SKM-1 (cell line): ENCODE results near the gene ADIPOR2.
"Not testable (repeated sequence)": the region's sequence is repeated elsewhere in the genome, so short reads cannot be mapped to it uniquely, and the experiment has no call there.

Experiments used
- DNase-seq: peaks from one replicate; lab custom pipeline; 2025; ENCODE audit not compliant: unreplicated experiment; lab: John Stamatoyannopoulos, UW

ADIPOR2 gene

GRCh38 chr12:1703771-1704722 is 13.2 kb downstream of the ADIPOR2 start:
- DNase-seq: no peak

DNA sequence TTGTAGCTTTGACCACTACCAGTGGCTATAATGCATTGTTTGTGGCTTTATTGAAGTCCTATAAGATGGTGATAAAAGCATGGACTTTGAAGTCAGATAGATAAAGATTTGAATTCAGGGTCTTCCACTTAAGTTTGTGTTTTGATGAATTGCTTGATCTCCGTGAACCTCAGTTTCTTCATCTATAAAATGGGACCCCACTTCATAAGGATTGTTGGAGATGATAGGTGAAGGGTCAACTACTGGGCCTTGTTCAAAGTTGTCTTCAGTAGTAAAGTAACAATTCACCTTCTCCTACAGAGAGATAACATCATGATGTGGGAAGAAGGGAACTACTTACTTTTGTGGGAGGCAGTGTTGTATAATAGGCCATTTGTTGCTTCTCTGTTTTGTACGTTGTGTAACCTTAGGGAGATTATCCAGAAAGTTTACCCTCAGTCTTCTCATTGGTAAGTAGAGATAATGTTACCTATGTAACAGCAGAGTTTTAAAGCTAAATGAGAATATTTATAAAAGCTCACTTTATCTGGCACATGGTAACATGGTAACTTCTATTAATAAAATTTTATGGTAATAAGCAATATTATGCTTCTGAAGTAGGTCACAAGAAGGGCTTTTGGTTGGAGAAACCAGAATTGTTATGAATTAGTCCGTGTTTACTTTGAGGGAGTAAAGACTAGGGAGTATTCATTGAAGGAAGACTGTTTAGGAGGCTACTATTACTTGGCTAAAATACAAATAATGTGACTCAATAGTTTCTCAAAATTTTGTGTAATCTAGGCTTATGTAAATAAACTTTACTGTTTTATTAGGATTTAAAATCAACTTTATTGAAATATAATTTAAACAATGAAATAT is 15.1 kb downstream of the ADIPOR2 start:
- no peak for DNase-seq

GRCh38 chr12:1706632-1706980 is 15.7 kb downstream of the ADIPOR2 start:
- DNase-seq: no peak

GRCh38 chr12:1707051-1707450 is 16.2 kb downstream of the ADIPOR2 start:
- DNase-seq: no peak

- DNase-seq: not testable (repeated sequence)
Observed at GRCh38 chr12:1709968-1710367, 19.1 kb downstream of the ADIPOR2 start.

- not testable (repeated sequence) for DNase-seq
Observed at GRCh38 chr12:1710870-1711269, 20.0 kb downstream of the ADIPOR2 start.

DNA sequence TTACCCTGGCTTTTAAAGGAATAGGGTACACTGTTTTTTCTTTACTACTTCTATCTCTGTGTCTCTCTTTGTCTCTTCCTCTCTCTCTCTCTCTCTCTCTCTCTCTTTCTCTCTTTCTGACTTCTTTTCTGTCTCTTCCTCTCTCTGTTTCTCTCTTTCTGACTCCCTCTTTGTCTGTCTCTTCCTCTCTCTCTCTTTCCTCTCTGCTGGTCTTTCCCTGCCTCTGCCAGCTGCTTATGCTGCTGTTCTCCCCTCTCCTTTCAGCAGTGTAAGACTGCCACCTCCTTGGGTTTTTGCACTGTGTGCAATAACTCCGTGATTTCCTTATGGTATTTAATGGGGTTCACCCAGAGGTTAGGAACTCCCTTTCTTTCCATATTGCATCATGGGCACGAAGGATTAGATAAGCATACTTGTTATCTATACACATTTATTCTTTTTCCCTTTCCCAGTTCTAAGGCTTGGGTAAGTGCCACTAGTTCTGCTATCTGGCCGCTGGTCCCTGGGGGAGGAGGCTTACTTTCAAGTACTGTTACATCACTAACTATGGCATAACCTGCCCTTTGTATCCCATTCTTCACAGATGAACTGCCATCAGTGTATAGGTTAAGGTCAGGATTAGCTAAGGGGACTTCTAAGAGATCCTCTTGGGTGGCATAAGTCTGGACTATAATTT is 20.8 kb downstream of the ADIPOR2 start:
- DNase-seq: not testable (repeated sequence)

DNA sequence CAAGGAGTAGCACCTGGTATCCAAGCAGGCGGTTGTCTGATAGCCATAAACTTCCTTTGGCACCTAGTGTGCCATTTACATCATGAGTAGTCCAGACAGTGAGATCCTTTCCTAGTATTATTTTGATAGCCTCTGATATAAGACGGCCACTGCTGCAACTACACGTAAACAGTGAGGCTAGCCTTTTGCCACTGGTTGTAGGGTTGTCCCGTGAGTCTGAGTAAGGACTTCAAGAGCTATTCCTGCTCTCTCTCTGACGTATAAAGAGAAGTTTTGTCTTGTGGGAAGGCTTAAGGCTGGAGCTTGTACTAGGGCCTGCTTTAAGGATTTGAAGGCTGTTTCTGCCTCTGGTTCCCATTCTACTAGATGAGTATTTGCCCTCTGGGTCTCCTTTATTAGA is 21.4 kb downstream of the ADIPOR2 start:
- not testable (repeated sequence) for DNase-seq

DNA sequence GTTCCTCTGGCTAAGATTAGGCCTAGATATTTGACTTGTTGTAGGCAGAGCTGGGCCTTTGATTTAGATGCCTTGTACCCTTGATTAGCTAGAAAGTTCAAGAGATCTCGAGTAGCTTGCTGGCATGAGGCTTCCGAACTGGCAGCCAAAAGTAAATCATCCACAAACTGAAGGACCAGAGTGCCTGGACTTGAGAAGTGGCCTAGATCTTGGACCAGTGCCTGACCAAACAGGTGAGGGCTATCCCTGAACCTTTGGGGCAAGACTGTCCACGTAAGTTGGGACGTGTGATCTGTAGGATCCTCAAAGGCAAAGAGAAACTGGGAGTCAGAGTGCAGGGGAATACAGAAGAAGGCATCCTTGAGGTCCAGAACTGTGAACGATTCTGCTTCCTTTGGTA is 22.0 kb downstream of the ADIPOR2 start:
- DNase-seq: not testable (repeated sequence)

DNA sequence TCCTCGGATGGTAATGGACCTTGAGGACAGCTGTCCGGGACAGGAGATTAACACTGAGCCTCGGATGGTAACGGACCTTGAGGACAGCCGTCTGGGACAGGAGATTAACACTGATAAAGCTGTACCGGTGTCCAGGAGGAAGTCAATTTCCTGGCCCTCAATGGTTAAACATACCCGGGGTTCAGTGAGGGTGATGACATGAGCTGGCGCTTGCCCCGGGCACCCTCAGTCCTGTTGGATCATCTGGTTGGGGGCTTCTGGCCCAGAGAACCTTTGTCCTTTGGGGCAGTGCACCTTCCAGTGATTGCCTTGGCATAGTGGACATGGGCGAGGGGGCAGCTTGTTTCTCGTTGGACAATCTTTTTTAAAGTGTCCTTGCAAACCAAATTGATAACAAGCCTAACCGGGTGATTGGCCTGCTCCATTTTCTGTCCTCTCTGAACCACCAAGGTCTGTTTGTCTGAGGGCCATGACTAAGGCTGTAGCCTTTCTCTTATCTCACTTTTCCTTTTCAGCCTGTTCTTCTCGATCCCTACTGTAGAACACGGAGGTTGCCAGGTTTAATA is 23.0 kb downstream of the ADIPOR2 start:
- DNase-seq: not testable (repeated sequence)

- not testable (repeated sequence) for DNase-seq
Observed at GRCh38 chr12:1715459-1715858, 24.6 kb downstream of the ADIPOR2 start.

DNA sequence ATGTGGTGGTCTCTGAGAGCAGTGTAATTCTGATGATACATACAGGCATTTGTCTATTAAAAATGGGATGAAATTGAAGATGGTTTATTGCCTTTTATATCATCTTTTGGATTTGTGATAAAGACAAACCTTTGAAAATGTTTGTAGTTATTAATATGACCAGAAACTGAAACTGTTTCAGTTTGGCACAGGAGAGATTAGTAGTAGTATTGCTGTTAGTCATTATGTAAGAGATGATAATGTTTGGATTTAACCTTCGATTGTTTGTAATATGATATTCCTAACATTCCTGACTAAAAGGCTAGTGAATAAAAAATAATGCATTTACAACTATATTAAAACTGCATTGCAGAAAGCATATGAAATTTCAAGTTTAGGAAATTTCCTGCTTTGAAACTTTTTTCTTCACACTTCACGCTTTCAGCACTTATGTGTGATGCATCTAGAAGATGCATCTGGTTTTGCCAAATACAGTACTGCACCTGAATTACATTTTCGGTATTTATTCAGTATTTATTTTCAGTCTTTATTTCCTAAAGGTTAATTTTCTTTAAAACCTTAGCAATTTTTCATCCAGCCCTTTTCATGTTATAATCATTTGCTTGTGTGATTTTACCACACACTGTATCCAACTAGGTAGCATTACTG is 25.5 kb downstream of the ADIPOR2 start:
- no peak for DNase-seq

- no peak for DNase-seq
Observed at GRCh38 chr12:1716911-1717310, 26.0 kb downstream of the ADIPOR2 start.

DNA sequence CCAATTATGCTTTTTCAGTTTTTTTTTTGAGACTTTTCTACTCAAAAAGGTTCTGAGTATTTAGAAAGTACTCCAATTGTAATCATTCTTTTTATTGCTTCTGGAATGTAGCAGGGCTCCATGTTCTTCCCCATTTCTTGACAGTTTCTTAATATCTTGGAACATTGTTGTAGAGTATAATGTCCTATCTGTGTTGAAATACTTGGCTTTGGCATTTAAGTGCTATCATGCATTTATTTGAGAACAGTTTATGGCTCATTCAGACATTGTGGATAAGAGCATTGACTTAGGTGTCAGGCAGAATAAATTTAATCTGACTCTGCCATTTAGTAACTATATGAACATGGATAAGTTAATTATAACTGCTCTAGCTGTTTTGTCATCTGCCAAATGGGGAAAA is 28.3 kb downstream of the ADIPOR2 start:
- DNase-seq: no peak

- DNase-seq: no peak
Observed at GRCh38 chr12:1720494-1720893, 29.6 kb downstream of the ADIPOR2 start.

DNA sequence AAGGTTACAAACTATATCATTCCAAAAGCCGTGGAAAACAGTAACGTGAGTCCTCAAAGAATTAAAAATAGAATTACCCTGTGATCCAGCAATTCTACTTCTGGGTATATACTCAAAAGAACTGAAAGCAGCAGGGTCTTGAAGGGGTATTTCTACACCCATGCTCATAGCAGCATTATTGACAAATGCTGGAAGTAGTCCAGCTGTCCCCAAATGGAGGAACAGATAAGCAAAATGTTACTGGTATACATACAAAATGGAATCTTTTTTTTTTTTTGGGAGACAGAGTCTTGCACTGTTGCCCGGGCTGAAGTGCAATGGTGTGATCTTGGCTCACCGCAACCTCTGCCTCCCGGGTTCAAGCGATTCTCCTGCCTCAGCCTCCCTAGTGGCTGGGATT is 32.9 kb downstream of the ADIPOR2 start:
- DNase-seq: no peak

DNA sequence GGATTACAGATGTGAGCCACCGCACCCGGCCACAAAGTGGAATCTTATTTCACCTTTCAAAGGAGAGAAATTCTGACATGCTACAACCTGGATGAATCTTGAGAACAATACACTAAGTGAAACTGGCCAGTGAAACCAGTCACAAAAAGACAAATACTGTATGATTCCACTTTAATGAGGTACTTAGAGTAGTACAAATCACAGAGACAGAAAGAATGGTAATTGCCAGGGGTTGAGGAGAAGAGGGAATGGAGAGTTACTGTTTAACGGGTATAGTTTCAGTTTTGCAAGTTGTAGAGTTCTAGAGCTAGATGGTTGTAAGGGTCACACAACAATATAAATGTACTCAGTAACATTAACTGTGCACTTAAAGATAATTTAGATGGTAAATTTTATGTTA is 33.4 kb downstream of the ADIPOR2 start:
- DNase-seq: no peak

DNA sequence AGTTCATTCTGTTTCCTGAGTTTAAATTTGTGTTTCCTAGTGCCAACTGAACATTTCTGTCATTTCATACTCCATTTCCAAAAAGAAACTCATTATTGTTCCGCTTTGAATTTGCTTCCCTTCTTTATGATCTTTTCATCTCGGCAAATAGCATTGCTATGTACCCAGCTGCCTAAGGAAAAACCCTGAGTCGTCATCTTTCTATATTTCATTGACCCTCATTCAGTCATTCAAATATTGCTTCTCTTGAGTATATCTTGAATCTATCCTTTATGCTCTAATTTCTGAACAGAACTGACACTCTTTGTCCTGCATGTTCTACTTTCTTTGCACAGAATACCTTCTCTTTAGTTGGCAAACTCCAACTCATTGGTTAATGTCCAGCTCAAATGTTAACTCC is 35.9 kb downstream of the ADIPOR2 start:
- DNase-seq: no peak

DNA sequence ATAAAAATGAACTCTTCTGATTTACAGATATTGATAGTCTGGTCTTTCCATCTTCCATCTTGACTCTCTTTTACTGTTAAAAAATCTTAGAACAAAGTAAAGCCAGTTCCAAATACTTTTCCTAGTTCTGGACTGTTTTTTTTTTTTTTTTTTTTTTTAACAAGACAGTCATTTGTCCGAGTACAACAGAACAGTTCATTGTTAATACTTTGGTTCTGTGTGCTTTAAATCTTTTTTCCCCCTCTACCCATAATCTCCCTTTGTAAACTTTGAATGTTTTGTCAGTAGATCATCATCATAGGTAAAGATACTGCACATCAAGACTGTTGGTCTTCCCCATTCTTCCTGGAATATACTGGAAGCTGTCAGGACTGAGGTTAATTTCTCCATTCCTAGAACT is 38.0 kb downstream of the ADIPOR2 start:
- no peak for DNase-seq

- no peak for DNase-seq
Observed at GRCh38 chr12:1731019-1731687, 40.3 kb downstream of the ADIPOR2 start.
